Measurements from ENCODE around the gene CNTN2. TPM values are rescaled to one million over a fixed set of nuclear protein-coding genes. Genes with fewer than 3 reads are reported as not detected.
A peak's percentile ranks its signal among the peaks of the same experiment; 100 is the strongest.

CNTN2 gene
- total and polyA plus RNA-seq, 2 of the 4 experiments (the other 2 are of a cell fraction): not detected

GRCh38 chr1:205121660-205122488, 78.9 kb downstream of the CNTN2 start, which contains the start of gene RBBP5:
TSS of gene RBBP5 (minus strand) at chr1:205121978. CDS start at chr1:205121873, 105 bp downstream.
- dilution Hi-C loops (cut with HindIII; ENCODE audit: low sequenced_read_pairs, unreplicated experiment): no loop called here
- intact Hi-C loops (cut with micrococcal nuclease): loop anchor here (1.0 to 2.0 kb wide), 6 partner anchors 19 to 135 kb away; partner anchors contain the start of genes DSTYK and TMCC2
- TF ChIP-seq MXI1 (IDR thresholded peaks at IDR 0.05; ENCODE audit: borderline replicate concordance, low read depth, low read length) (0 out of 2 replicates have a peak, but pooled peaks have one; percentile 10), RFX5 (IDR thresholded peaks at IDR 0.05; ENCODE audit: low read depth, low read length) (no peak), POLR2A (IDR thresholded peaks at IDR 0.05; ENCODE audit: low read depth, low read length) (peak; percentile 95), ELK1 (IDR thresholded peaks at IDR 0.05; ENCODE audit: borderline replicate concordance, low read depth, low read length) (no peak), CEBPB (IDR thresholded peaks at IDR 0.05; ENCODE audit: low read depth, low read length) (peak; percentile 34; the same call in 1 of the 2 replicates), CTCF (conservative IDR thresholded peaks at IDR 0.05; ENCODE audit: low read depth, low read length) (peak; percentile 89), MAZ (IDR thresholded peaks at IDR 0.05; ENCODE audit: borderline replicate concordance, low read depth, low read length) (peak; percentile 75; the same call in 1 of the 2 replicates), BHLHE40 (IDR thresholded peaks at IDR 0.05; ENCODE audit: low read depth, low read length) (peak; percentile 72), MAFK (IDR thresholded peaks at IDR 0.05; ENCODE audit: low read depth, low read length) (no peak), CHD1 (IDR thresholded peaks at IDR 0.05; ENCODE audit: low read depth, low read length) (0 out of 2 replicates have a peak, but pooled peaks have one; percentile 52), RAD21 (IDR thresholded peaks at IDR 0.05; ENCODE audit: low read length) (peak; percentile 61), SMC3 (IDR thresholded peaks at IDR 0.05; ENCODE audit: low read depth, low read length) (peak; percentile 65), NFE2L2 (IDR thresholded peaks at IDR 0.05; ENCODE audit: low read depth, low read length) (0 out of 2 replicates have a peak, but pooled peaks have one; percentile 17)

More at GRCh38 chr1:205121660-205122488, 78.9 kb downstream of the CNTN2 start, which contains the start of gene RBBP5:
- Histone ChIP-seq H4K8ac (ENCODE audit: low read depth in 2 of 2, low read length in 2 of 2) (peak within 1 kb of the TSS; percentile 55 to 96), H2BK5ac (ENCODE audit: low read depth, low read length, poor library complexity, severe bottlenecking) (peak within 1 kb of the TSS; percentile 98), H3K18ac (ENCODE audit: low read depth, low read length) (peak within 1 kb of the TSS; percentile 87), H4K20me1 (ENCODE audit: insufficient read depth, low read length) (no peaks in the 10 kb centered on the region), H3K9me1 (ENCODE audit: insufficient read depth, low read length) (no peaks in the 10 kb centered on the region), H4K91ac (ENCODE audit: insufficient read depth, low read depth, low read length) (peak within 1 kb of the TSS; percentile 96), H3K9ac (ENCODE audit: low read depth, low read length) (peak within 1 kb of the TSS; percentile 98), H2AK9ac (replicated peaks; ENCODE audit: low read depth, low read length, poor library complexity) (peak within 1 kb of the TSS; percentile 93), H3K27ac (ENCODE audit: insufficient read depth, low read length) (peak within 1 kb of the TSS; percentile 88), H3K23ac (ENCODE audit: low read depth, low read length) (peak within 1 kb of the TSS; percentile 75; the same call in 1 of the 2 replicates), H4K5ac (ENCODE audit: low read depth, low read length) (peak within 1 kb of the TSS; percentile 76), H3K9me3 (ENCODE audit: control insufficient read depth, insufficient read depth, low read length) (no peaks in the 10 kb centered on the region), H3K4ac (ENCODE audit: low read depth, low read length) (peak within 1 kb of the TSS; percentile 81), H3K27me3 (ENCODE audit: control insufficient read depth, insufficient read depth, low read length) (no peaks in the 10 kb centered on the region), H3K4me1 (ENCODE audit: control insufficient read depth, insufficient read depth, low read length) (peaks cover 2% of the 10 kb centered on the region; the same call in 1 of the 2 replicates), H3K4me3 (ENCODE audit: insufficient read depth, low read depth, low read length) (peak within 1 kb of the TSS; percentile 89), H3K14ac (replicated peaks; ENCODE audit: low read depth, low read length) (peak within 1 kb of the TSS; percentile 78), H3K36me3 (ENCODE audit: control insufficient read depth, insufficient read depth, low read length) (peaks cover 2% of the 10 kb centered on the region; the same call in 1 of the 2 replicates), H3K56ac (ENCODE audit: extremely low read depth, insufficient read depth, low read length) (peak within 1 kb of the TSS; percentile 100), H2AK5ac (ENCODE audit: low read depth, low read length) (peak within 1 kb of the TSS; percentile 89), H3K79me1 (ENCODE audit: low read depth in 1 of 2, low read length in 2 of 2) (peaks cover 8 to 32% of the 10 kb centered on the region in 2 experiments; a peak in 3 of 4 replicates), H3K4me2 (ENCODE audit: low read depth, low read length) (peak within 1 kb of the TSS; percentile 99), H2AFZ (replicated peaks; ENCODE audit: low read length, poor library complexity) (peak within 1 kb of the TSS; percentile 98), H2BK20ac (ENCODE audit: low read depth, low read length) (peak within 1 kb of the TSS; percentile 79), H2BK120ac (ENCODE audit: low read depth, low read length) (peak within 1 kb of the TSS; percentile 88), H2BK15ac (ENCODE audit: low read depth, low read length) (peak within 1 kb of the TSS; percentile 94; the same call in 2 of the 3 replicates)
- ChIA-PET POLR2A (ENCODE audit: unreplicated experiment) (interaction anchor here (0.8 kb wide), 1 partner anchor 24 kb away, joined by 7 read pairs; no protein-coding TSS in a partner anchor), CTCF (interaction anchor here (0.8 to 1.0 kb wide), 3 partner anchors 19 to 51 kb away, joined by 4 to 6 read pairs (median 5); no protein-coding TSS in a partner anchor)
- in situ Hi-C loops (cut with MboI; ENCODE audit: low sequenced_read_pairs): no loop called here
- ATAC-seq (ENCODE audit: low read depth) (peak; percentile 99), DNase-seq (peak; percentile 98)
- TSS peak; percentile 66 for BruUV-seq (replicated peaks)
- WGBS, 2 experiments (ENCODE audit: extremely low coverage in 2 of 2, insufficient read length in 1 of 2): 0% methylated on average over 14 of the region's 46 CpGs; no CpG with 5 or more reads in 1 of the 2 experiments
